Gastroesophageal sphincter (tissue), 4 donors: ENCODE data around the gene ING5. TPM values are rescaled to one million over a fixed set of nuclear protein-coding genes. Genes with fewer than 3 reads are reported as not detected.

Experiments
- ATAC-seq: fragments of 150-250 bp; one replicate; pipeline ENCODE4 v1.9.1; 2016; ENCODE audit warnings: mild to moderate bottlenecking, moderate library complexity
- H3K27ac ChIP-seq, 4 donors: fragments of 200-600 bp; sonication (generic) in 3 of 4; 1 replicate in 3 of 4; 2 replicates in 1 of 4; pipeline ENCODE4 v1.5.1; 2016 to 2019
- H3K27me3 ChIP-seq: fragments of 200-600 bp; sonication (generic); one replicate; pipeline ENCODE4 v1.5.1; 2019
- H3K36me3 ChIP-seq, 2 donors: fragments of 200-600 bp; sonication (generic); one replicate each; pipeline ENCODE4 v1.5.1; 2019; ENCODE audit warnings: control low read depth in 1 of 2
- H3K4me1 ChIP-seq, 3 donors: fragments of 200-600 bp; sonication (generic); 1 replicate in 2 of 3; 2 replicates in 1 of 3; pipeline ENCODE4 v1.5.1; 2016 to 2019; ENCODE audit warnings: control low read depth in 2 of 3
- H3K4me3 ChIP-seq, 2 donors: fragments of 200-600 bp; sonication (generic); one replicate each; pipeline ENCODE4 v1.5.1; 2019; ENCODE audit warnings: mild to moderate bottlenecking in 1 of 2, moderate library complexity in 1 of 2
- H3K9me3 ChIP-seq, 3 donors: fragments of 200-600 bp; sonication (generic); one replicate each; pipeline ENCODE4 v1.5.1; 2017 to 2019; ENCODE audit warnings: control low read depth in 2 of 3
- CTCF ChIP-seq, 4 experiments: fragments of 200-600 bp in 2 of 4; fragments of 450-650 bp in 2 of 4; sonication (generic) in 1 of 4; IDR thresholded peaks; one replicate each; pipeline ENCODE4 v1.5.1; 2017 to 2019; ENCODE audit warnings: antibody characterized with exemption in 4 of 4, mild to moderate bottlenecking in 2 of 4, moderate library complexity in 2 of 4
- EP300 ChIP-seq: sonication (generic); formaldehyde crosslinking; IDR thresholded peaks from one replicate; pipeline ENCODE4 v1.6.1; 2017; ENCODE audit warnings: antibody characterized with exemption, mild to moderate bottlenecking
- POLR2A ChIP-seq, 2 donors: fragments of 450-650 bp; IDR thresholded peaks; one replicate each; pipeline ENCODE4 v1.6.1; 2017; ENCODE audit warnings: antibody characterized with exemption in 2 of 2, mild to moderate bottlenecking in 2 of 2, moderate library complexity in 1 of 2
- POLR2AphosphoS5 ChIP-seq: sonication (generic); formaldehyde crosslinking; IDR thresholded peaks from one replicate; pipeline ENCODE4 v1.6.1; 2017; ENCODE audit warnings: antibody characterized with exemption
- WGBS, 2 donors: methylation state at CpG; one replicate each; pipeline ENCODE4 v1.1.5; 2018; ENCODE audit warnings: low coverage in 1 of 2; 5-methylcytosine and 5-hydroxymethylcytosine counted together
- total RNA-seq, 4 donors: library from RNA; depleted of rRNA; stranded (reverse); fragments of >200 nt; gene quantifications; one replicate each; pipeline ENCODE4 v1.1.0, GENCODE V29; 2016

ING5 gene
- total RNA-seq, 4 donors from 2014 or later: 18.0 to 46.7 (median 35.5) TPM

- 51% methylated on average over 8 to 13 of the region's 14 CpGs for WGBS, 2 donors
Measured at GRCh38 chr2:241680827-241681599, 20.8 kb upstream of the ING5 start.

DNA sequence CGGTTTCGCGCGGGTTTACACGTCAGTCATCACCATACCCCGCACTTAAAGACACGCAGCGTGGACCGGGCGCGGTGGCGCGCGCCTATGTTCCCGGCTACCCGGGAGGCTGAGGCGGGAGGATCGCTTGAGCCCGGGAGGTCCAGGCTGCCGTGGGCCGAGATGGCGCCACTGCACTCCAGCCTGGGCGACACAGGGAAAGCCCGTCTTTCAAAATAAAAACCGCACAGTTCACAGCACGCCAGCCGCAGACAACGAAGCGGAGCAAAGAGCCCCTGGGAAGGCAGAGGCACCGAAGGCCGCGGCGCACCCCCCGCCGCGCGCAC is 15.6 kb upstream of the ING5 start:
- peak; percentile 1 for ATAC-seq

More at GRCh38 chr2:241680827-241681599, 20.8 kb upstream of the ING5 start:
- no peak overlapping the region for H3K4me3 ChIP-seq
- no peaks in the 10 kb centered on the region for H3K27me3 ChIP-seq
- H3K27ac ChIP-seq: peak overlapping the region in 2 of 4 donors; percentile 42 to 45
- ATAC-seq: peak; percentile 85
- H3K9me3 ChIP-seq: no peaks in the 10 kb centered on the region
- peaks cover 0 to 57% of the 10 kb centered on the region in 2 donors for H3K36me3 ChIP-seq
- TF ChIP-seq POLR2AphosphoS5: peak; percentile 37
- no peak for TF ChIP-seq CTCF (IDR thresholded peaks at IDR 0.05)
- peaks cover 0 to 22% (median 7%) of the 10 kb centered on the region in 3 donors for H3K4me1 ChIP-seq

DNA sequence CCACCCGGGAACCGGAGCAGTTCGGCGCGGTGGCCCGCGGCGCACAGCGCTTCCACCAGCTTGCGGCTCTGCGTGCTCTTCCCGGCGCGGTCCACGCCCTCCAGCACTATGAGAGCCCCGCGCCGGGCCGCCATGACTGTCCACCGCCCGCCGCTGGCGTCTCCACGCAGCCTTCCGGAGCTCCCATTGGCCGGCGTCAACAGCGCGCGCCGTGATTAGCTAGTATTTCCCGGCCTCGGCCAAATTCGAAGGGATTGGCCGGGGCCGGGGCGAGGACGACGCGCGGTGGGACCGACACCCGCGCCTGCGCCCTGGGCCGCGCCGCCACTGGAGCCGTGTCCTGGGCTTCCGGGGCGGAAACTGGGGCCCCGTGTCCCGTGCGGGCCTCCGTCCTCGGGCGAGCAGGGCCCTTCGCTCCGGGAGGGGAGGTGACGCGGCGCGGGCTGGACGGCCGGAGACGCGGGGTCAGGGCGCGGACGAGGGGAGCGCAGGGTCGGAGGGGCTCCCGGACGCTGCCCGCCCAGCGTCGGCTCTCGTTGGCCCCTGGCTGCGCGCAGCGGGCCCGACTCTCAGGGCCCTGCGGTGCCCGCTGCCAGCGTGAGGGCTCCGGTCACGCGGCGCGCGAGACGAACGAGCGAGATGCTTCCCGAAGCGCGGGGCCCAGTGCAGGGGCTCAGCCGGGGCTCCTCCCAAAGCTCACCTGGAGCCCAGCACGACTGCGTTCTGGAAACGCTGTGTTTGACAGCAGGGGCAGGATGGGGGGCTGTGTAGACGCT is 15.0 kb upstream of the ING5 start, which contains the start of gene DTYMK:
Gene DTYMK, minus strand, starts transcription at position 166 of the 776 bp plus-strand sequence. Its CDS starts 32 bp downstream, at position 134.
- peak; percentile 99 for ATAC-seq
- H3K27ac ChIP-seq: peak within 1 kb of the TSS; percentile 66 to 97 (median 90)
- peak within 1 kb of the TSS; percentile 79 to 93 for H3K4me3 ChIP-seq
- peaks cover 0 to 45% (median 15%) of the 10 kb centered on the region in 3 donors for H3K4me1 ChIP-seq
- 0% methylated on average over 17 of the region's 102 CpGs; no CpG with 5 or more reads in 1 of the 2 donors for WGBS, 2 donors
- H3K27me3 ChIP-seq: no peaks in the 10 kb centered on the region
- peak; percentile 93 for TF ChIP-seq POLR2A (IDR thresholded peaks at IDR 0.05)
- TF ChIP-seq EP300: no peak
- peak; percentile 93 for TF ChIP-seq POLR2AphosphoS5
- no peak for TF ChIP-seq CTCF (IDR thresholded peaks at IDR 0.05)
- H3K9me3 ChIP-seq: no peaks in the 10 kb centered on the region
- H3K36me3 ChIP-seq: peaks cover 0 to 24% of the 10 kb centered on the region in 2 donors

More for the DNA sequence above, 15.6 kb upstream of the ING5 start:
- H3K4me1 ChIP-seq: peaks cover 0 to 49% (median 15%) of the 10 kb centered on the region in 3 donors
- peak overlapping the region; percentile 79 to 93 for H3K4me3 ChIP-seq
- no peaks in the 10 kb centered on the region for H3K9me3 ChIP-seq
- no peak for TF ChIP-seq CTCF (IDR thresholded peaks at IDR 0.05)
- H3K27ac ChIP-seq: peak overlapping the region; percentile 19 to 97 (median 90)
- no peaks in the 10 kb centered on the region for H3K27me3 ChIP-seq
- peaks cover 0 to 24% of the 10 kb centered on the region in 2 donors for H3K36me3 ChIP-seq
- 0% methylated on average over 1 to 28 of the region's 37 CpGs for WGBS, 2 donors

- Histone ChIP-seq H3K36me3 (peaks cover 0 to 44% of the 10 kb centered on the region in 2 donors), H3K4me3 (no peak overlapping the region), H3K27me3 (no peaks in the 10 kb centered on the region), H3K4me1 (peaks cover 0 to 45% (median 15%) of the 10 kb centered on the region in 3 donors), H3K9me3 (no peaks in the 10 kb centered on the region), H3K27ac (no peak overlapping the region)
- no peak for ATAC-seq
- WGBS, 2 donors: 84 to 86% methylated on average over 4 to 7 of the region's 10 CpGs
- TF ChIP-seq EP300 (no peak), CTCF (IDR thresholded peaks at IDR 0.05) (no peak), POLR2A (IDR thresholded peaks at IDR 0.05) (no peak), POLR2AphosphoS5 (no peak)
Measured at GRCh38 chr2:241689306-241689705, 12.5 kb upstream of the ING5 start.
